GM12872 (cell line): ENCODE measurements around the gene CCDC170.

Source experiments
- TF ChIP-seq, protein P1 (sequence below): IDR thresholded peaks from 3 replicates; pipeline ENCODE4 v1.5.1; 2011; ENCODE audit warnings: low read depth, mild to moderate bottlenecking, low read length, moderate library complexity; ENCODE audit not compliant: insufficient read depth

Gene CCDC170

DNA sequence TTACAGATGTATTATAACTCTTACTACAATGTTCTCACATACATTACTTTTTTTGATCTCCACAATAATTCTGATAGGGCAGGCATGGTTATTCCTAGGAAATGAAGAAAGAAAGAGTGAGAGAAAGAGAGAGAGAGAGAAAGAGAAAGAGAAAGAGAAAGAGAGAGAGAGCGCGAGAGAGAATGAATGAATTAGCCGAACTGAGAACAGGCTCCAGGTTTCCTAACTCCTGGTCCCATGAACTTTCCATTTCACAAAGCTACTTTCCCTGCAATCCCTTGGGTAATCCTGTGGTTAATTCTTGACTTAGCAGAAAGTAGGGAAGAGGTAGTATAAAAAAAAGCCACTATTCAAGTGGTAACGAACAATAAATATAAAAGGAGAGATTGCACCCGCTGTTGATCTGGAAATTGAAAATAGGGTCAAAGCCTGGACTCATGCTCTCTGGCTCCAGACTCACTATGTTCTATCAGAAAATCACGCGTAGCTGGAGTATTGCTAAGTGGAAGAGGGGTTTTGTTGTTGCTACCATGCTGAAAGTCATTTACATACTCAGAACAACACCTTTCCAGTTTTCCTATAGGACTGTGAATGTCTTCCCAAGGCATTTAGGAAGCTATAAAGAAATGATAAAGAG is 131.2 kb downstream of the CCDC170 start:
- TF ChIP-seq, protein P1, sequence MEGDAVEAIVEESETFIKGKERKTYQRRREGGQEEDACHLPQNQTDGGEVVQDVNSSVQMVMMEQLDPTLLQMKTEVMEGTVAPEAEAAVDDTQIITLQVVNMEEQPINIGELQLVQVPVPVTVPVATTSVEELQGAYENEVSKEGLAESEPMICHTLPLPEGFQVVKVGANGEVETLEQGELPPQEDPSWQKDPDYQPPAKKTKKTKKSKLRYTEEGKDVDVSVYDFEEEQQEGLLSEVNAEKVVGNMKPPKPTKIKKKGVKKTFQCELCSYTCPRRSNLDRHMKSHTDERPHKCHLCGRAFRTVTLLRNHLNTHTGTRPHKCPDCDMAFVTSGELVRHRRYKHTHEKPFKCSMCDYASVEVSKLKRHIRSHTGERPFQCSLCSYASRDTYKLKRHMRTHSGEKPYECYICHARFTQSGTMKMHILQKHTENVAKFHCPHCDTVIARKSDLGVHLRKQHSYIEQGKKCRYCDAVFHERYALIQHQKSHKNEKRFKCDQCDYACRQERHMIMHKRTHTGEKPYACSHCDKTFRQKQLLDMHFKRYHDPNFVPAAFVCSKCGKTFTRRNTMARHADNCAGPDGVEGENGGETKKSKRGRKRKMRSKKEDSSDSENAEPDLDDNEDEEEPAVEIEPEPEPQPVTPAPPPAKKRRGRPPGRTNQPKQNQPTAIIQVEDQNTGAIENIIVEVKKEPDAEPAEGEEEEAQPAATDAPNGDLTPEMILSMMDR, result no peak

DNA sequence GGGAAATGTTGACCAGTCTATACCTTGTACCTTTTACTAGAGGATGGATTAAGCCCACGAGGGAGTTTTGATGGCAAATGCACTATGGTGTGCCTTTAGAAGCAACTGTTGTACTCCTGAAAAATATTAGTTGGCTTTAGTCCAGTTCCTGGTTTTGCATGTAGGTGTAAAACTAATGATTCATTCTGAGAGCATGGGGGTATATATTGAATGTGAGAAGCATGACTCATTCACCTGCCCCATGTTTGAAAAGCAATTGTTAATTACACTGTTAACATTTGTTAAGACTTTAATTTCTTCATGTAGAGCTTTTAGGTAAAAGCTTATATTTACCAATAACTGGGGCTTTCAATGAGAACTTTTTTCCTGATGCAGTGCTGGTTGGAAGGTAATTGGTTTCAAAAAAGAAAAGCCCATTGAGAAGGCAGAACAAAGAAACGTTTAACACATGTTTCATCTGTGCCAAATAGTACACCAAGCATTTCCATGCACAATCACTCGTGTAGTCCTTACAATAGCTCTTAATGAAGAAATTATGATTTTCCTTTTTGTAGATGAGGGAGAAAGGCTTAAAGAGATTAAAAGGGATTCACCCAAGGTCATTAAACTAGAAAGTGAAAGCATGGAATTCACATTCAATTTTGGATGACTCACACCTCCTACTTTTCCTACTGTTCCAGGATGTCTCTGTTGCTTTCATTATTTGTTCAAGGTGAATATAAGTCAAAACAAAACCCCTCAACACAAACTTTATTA is 134.1 kb downstream of the CCDC170 start:
- TF ChIP-seq, protein P1, result no peak

DNA sequence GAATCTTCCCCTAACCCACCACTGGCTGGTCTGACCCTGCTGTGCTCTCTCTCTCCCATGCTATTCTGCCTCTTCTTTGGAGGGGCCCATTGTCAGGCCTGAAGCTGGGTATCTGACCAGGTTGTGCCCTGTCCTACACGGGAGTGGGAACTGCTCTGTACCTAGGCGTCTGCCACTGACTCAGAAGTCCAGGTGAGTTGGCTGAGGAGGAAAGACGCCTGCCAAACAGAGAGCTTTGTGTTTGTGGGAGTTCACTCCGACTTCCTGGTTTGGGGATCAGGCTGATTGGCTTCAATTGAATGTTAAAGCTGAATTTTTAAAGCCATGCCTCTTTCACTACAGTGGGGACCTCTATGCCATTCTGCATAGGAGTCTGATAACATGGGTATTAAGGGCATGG is 136.0 kb downstream of the CCDC170 start:
- TF ChIP-seq, protein P1, result no peak

DNA sequence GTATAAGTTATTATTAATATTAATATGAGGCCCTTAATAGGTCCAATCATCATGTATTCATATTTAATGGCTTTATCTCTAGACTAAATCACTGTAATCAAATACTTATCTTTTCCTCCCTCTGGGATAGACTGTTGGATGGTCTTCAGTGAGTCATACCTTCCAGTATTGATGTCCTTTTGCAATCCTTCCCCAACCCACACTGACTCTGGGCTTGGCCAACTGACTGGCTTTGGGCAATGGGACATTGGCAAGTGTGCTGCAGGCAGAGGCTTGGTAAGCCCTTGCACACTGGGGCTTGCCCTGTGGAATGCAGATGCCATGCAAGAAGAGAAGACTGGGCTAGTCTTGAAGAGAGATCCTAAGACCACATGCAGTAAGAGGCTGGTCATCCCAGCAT is 136.6 kb downstream of the CCDC170 start:
- TF ChIP-seq, protein P1, result no peak

DNA sequence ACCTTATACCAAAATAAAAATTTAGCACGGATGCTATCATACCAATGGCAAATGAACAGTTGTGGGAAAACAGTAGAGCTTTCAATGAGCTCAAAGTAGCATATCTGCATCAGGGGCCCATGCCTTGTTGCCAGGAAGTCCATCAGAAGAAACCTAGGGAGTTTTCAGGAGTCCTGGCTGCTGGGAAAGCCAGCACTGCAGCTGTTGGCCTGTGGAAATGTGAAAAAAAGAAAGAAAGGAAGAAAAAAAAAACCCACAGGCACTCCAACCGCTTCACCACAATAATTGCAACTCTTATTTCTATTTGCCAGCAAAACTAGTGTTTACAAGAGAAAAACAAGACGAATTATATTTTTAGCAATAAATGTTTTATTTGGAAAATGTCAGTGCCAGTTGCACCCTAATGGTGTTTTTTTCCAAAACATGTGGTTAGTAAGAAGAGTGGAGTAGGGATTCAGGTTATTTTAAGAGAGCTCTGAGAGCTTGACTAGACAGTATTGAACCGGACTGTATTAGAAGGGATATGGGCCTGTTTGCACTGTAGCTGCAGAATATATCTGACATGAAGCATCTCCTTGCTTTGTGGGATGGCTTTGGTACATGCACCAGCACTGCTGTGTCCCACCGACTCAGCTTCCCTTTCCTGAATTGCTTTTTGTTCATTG is 137.3 kb downstream of the CCDC170 start:
- TF ChIP-seq, protein P1, result no peak

DNA sequence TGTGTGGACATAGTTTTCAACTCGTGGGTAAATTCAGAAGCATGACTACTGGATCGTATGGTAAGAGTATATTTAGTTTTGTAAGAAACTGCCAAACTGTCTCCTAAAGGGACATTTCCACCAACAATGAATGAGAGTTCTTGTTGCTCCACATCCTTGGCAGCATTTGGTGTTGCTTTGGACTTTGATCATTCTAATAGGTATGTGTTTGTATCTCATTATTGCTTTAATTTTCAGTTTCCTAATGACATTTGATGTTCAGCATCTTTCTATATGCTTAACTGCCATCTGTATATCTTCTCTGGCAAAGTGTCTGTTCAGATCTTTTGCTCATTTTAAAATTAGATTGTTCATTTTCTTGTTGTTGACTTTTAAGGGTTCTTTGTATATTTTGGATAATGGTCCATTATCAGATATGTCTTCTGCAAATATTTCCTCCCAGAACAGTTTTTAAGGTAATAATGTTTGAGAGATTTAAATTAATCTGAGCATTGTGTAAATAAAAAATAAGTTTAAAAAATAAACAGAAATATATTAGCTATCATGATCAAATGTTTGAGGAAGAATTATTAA is 138.7 kb downstream of the CCDC170 start:
- TF ChIP-seq, protein P1, result no peak

DNA sequence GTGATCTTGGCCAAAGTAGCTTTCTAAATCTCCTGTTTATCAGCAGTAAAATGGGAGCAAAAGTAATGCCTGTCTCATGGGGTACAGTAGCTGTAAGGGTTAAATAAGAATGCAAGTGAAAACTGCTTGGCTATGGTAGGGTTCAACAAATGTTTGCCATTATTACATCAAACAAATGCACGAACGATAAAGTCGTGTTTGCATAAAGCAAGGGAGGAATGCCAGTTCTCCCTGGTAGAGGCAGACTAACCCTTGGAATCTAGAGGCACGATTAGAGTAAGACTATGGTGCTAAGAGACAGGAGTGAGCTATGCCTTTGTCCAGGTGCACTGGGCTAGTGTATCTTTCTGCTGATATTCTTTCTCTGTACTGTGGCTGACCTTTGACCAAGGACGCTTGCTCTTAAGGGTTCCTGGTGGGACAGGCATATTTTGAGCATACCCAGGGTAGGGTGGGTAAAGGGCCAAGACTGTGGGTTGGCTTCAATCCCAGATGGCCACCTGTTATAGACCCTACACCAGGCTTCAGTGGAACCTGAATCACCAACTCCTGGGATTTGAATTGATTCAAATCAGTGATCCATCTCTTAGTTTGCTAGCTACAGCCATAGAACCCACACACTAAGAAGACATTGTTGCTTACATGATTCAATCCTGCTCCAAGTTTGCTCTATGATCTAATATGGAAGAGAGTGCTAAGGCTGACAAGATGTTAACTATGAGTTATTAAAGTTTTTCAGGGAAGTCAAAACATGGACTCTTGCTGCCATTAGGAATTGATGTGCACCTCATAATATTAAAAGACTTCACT is 139.9 kb downstream of the CCDC170 start:
- TF ChIP-seq, protein P1, result no peak
